Liver (tissue), 3 donors: Measurements from ENCODE around the gene KIF6.

Source experiments
- ATF3 ChIP-seq: IDR thresholded peaks from 2 replicates; pipeline ENCODE4 v1.6.1; 2016; ENCODE audit warnings: antibody characterized with exemption
- CTCF ChIP-seq: fragments of 150-350 bp; IDR thresholded peaks from 2 replicates; pipeline ENCODE4 v1.5.1; 2017; ENCODE audit warnings: improper control_type of control experiment, low read depth, low read length; ENCODE audit not compliant: missing input control
- EGR1 ChIP-seq, 2 donors: IDR thresholded peaks; 2 replicates each; pipeline ENCODE4 v1.6.1; 2016 to 2018; ENCODE audit warnings: antibody characterized with exemption in 2 of 2, low read depth in 2 of 2
- GABPA ChIP-seq, 2 donors: IDR thresholded peaks in 1 of 2; conservative IDR thresholded peaks in 1 of 2; 2 replicates each; pipeline ENCODE4 v1.6.1; 2016; ENCODE audit warnings: antibody characterized with exemption in 2 of 2, mild to moderate bottlenecking in 1 of 2, moderate library complexity in 1 of 2
- HNF4A ChIP-seq, 2 donors: conservative IDR thresholded peaks; 2 replicates each; pipeline ENCODE4 v1.6.1; 2016; ENCODE audit warnings: antibody characterized with exemption in 2 of 2, mild to moderate bottlenecking in 2 of 2
- HNF4G ChIP-seq: IDR thresholded peaks from 2 replicates; pipeline ENCODE4 v1.6.1; 2016; ENCODE audit warnings: antibody characterized with exemption
- RAD21 ChIP-seq, 2 donors: IDR thresholded peaks; 2 replicates each; pipeline ENCODE4 v1.6.1; 2016; ENCODE audit warnings: antibody characterized with exemption in 2 of 2, mild to moderate bottlenecking in 2 of 2
- REST ChIP-seq: IDR thresholded peaks from 2 replicates; pipeline ENCODE4 v1.6.1; 2016; ENCODE audit warnings: antibody characterized with exemption, mild to moderate bottlenecking
- RXRA ChIP-seq, 2 donors: IDR thresholded peaks; 2 replicates each; pipeline ENCODE4 v1.6.1; 2017 to 2018; ENCODE audit warnings: antibody characterized with exemption in 2 of 2, mild to moderate bottlenecking in 1 of 2
- SP1 ChIP-seq: IDR thresholded peaks from 2 replicates; pipeline ENCODE4 v1.6.1; 2018; ENCODE audit warnings: antibody characterized with exemption, mild to moderate bottlenecking
- TAF1 ChIP-seq: conservative IDR thresholded peaks from 2 replicates; pipeline ENCODE4 v1.6.1; 2016; ENCODE audit warnings: antibody characterized with exemption, mild to moderate bottlenecking
- YY1 ChIP-seq: IDR thresholded peaks from 2 replicates; pipeline ENCODE4 v1.6.1; 2016; ENCODE audit warnings: antibody characterized with exemption, mild to moderate bottlenecking
- ZBTB33 ChIP-seq: IDR thresholded peaks from 2 replicates; pipeline ENCODE4 v1.6.1; 2016; ENCODE audit warnings: antibody characterized with exemption
- TF ChIP-seq, protein P1 (sequence below): IDR thresholded peaks from 2 replicates; pipeline ENCODE4 v1.6.1; 2016; ENCODE audit warnings: antibody characterized with exemption
- donor health status: healthy.
- donor health status: healthy.

DNA sequence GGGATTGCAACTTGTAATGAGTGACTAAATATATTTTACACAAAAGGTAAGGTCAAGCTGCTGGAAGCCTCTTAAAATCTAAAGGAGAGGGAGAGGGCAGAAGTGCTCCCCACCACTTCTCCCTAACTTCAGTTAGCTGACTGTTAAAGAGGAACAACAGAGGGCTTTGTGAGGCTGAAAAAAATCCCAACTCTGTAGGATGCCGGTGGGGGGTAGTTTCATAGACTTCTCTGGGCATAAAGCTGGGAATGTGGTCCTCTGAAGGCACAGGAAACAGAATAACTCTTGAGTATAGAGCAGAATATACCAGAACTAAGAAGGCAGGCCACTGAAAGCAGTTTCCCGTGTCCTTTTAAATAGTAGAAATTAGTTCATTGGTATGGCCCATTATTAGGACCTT, 71.6 kb downstream of the KIF6 start:
- no peak for TF ChIP-seq ATF3
- TF ChIP-seq, protein P1, sequence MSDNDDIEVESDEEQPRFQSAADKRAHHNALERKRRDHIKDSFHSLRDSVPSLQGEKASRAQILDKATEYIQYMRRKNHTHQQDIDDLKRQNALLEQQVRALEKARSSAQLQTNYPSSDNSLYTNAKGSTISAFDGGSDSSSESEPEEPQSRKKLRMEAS, result no peak
- no peak for TF ChIP-seq CTCF
- TF ChIP-seq REST, result no peak
- no peak for TF ChIP-seq EGR1 (IDR thresholded peaks at IDR 0.05; ENCODE audit: low read depth in 2 of 2)
- no peak for TF ChIP-seq ZBTB33
- no peak for TF ChIP-seq TAF1
- TF ChIP-seq HNF4A (conservative IDR thresholded peaks at IDR 0.05), result no peak
- no peak for TF ChIP-seq SP1
- no peak for TF ChIP-seq GABPA (IDR thresholded peaks at IDR 0.05 in 1 of 2, conservative IDR thresholded peaks at IDR 0.05 in 1 of 2)
- no peak for TF ChIP-seq RAD21 (IDR thresholded peaks at IDR 0.05)
- TF ChIP-seq YY1, result no peak
- no peak for TF ChIP-seq HNF4G
- TF ChIP-seq RXRA (IDR thresholded peaks at IDR 0.05), result no peak
